H1 (cell line): Measurements from ENCODE around the gene MYRF. TPM values are rescaled to one million over a fixed set of nuclear protein-coding genes. Genes with fewer than 3 reads are reported as not detected.

Experiments used
- CTCF ChIA-PET: fragments of 300-600 bp; sonication (Branson Sonifier 250); formaldehyde crosslinking; loops from one replicate; lab custom pipeline; 2021; ENCODE audit not compliant: partially characterized antibody; lab: Charles Lee
- POLR2A ChIA-PET: fragments of 300-600 bp; sonication (Branson Sonifier 250); formaldehyde crosslinking; loops from one replicate; lab custom pipeline; 2021; ENCODE audit warnings: inconsistent platforms; ENCODE audit not compliant: partially characterized antibody; lab: Charles Lee
- DNase-seq, 2 experiments: peaks; one replicate each; pipeline versions ENCODE4 v3.0.0 to v3.0.0-alpha.2; 2010 to 2022; ENCODE audit warnings: low spot score in 2 of 2, low read depth in 1 of 2, mixed read lengths in 1 of 2
- FAIRE-seq: peaks from 2 replicates; lab custom pipeline; 2011; peaks lifted over from hg19 to GRCh38; lab: Jason Lieb, UNC
- H2AFZ ChIP-seq: 2 replicates; pipeline ENCODE4 v1.8.1; 2012; ENCODE audit warnings: low read length, inconsistent platforms
- H2AK5ac ChIP-seq: 2 replicates; pipeline ENCODE4 v1.6.1; 2013; ENCODE audit warnings: low read depth, low read length
- H2BK120ac ChIP-seq: replicated peaks from 2 replicates; pipeline ENCODE3; 2013; ENCODE audit warnings: low read depth, low read length, inconsistent platforms
- H2BK12ac ChIP-seq: 2 replicates; pipeline ENCODE4 v1.6.1; 2013; ENCODE audit warnings: low read depth, low read length
- H2BK15ac ChIP-seq: 2 replicates; pipeline ENCODE4 v1.6.1; 2013; ENCODE audit warnings: low read length
- H2BK20ac ChIP-seq: 2 replicates; pipeline ENCODE4 v1.6.1; 2013; ENCODE audit warnings: low read length
- H2BK5ac ChIP-seq: 2 replicates; pipeline ENCODE4 v1.6.1; 2013; ENCODE audit warnings: low read depth, low read length
- H3K14ac ChIP-seq: 2 replicates; pipeline ENCODE4 v1.6.1; 2013; ENCODE audit warnings: inconsistent platforms; ENCODE audit not compliant: insufficient read length
- H3K18ac ChIP-seq: 2 replicates; pipeline ENCODE4 v1.6.1; 2013; ENCODE audit warnings: low read length; ENCODE audit errors: extremely low read depth
- H3K23ac ChIP-seq: 2 replicates; pipeline ENCODE4 v1.6.1; 2013; ENCODE audit warnings: inconsistent platforms; ENCODE audit not compliant: insufficient read length
- H3K23me2 ChIP-seq: 2 replicates; pipeline ENCODE4 v1.6.1; 2013; ENCODE audit warnings: low read depth, low read length
- H3K27ac ChIP-seq: 2 replicates; pipeline ENCODE4 v1.6.1; 2011; ENCODE audit warnings: low read depth, low read length, inconsistent platforms
- H3K27me3 ChIP-seq, 4 experiments: replicated peaks in 1 of 4; 1 replicate in 1 of 4; 2 replicates in 3 of 4; pipeline versions ENCODE4 v1.6.1 to v1.8.1; 2011 to 2013; ENCODE audit warnings: low read length in 3 of 4, mild to moderate bottlenecking in 3 of 4, inconsistent platforms in 2 of 4, mixed read lengths in 2 of 4, moderate library complexity in 1 of 4; ENCODE audit not compliant: control insufficient read depth in 3 of 4, insufficient read depth in 3 of 4; ENCODE audit errors: extremely low read depth in 1 of 4
- H3K36me3 ChIP-seq, 4 experiments: 2 replicates each; pipeline versions ENCODE4 v1.6.1 to v1.8.1; 2011 to 2013; ENCODE audit warnings: mild to moderate bottlenecking in 4 of 4, low read length in 3 of 4, moderate library complexity in 2 of 4, control low read depth in 1 of 4, inconsistent platforms in 1 of 4; ENCODE audit not compliant: insufficient read depth in 4 of 4, control insufficient read depth in 2 of 4
- H3K4ac ChIP-seq: replicated peaks from 2 replicates; pipeline ENCODE3; 2013; ENCODE audit warnings: low read length, low read depth, mixed read lengths, inconsistent platforms; ENCODE audit not compliant: insufficient read length
- H3K4me1 ChIP-seq, 4 experiments: replicated peaks in 1 of 4; 1 replicate in 1 of 4; 2 replicates in 3 of 4; pipeline versions ENCODE4 v1.6.1 to v1.8.1; 2011 to 2013; ENCODE audit warnings: low read length in 3 of 4, inconsistent platforms in 2 of 4, mixed read lengths in 1 of 4; ENCODE audit not compliant: insufficient read depth in 4 of 4, control insufficient read depth in 3 of 4
- H3K4me2 ChIP-seq, 2 experiments: 2 replicates each; pipeline versions ENCODE4 v1.6.1 to v1.8.1; 2011 to 2013; ENCODE audit warnings: low read depth in 2 of 2, low read length in 2 of 2, control low read depth in 1 of 2, inconsistent platforms in 1 of 2, mild to moderate bottlenecking in 1 of 2; ENCODE audit not compliant: insufficient read depth in 1 of 2
- H3K4me3 ChIP-seq, 4 experiments: fragments of 200-600, 300-600 bp in 1 of 4; sonication (generic), shearing (Covaris generic), sonication (Bioruptor Twin) in 1 of 4; 2 replicates each; pipeline versions ENCODE4 v1.5.1 to v1.8.1; 2011 to 2016; ENCODE audit warnings: low read length in 4 of 4, low read depth in 3 of 4, control low read depth in 2 of 4, inconsistent platforms in 2 of 4, mild to moderate bottlenecking in 2 of 4, mixed read lengths in 1 of 4, moderate library complexity in 1 of 4; ENCODE audit not compliant: insufficient read depth in 2 of 4; ENCODE audit errors: extremely low read depth in 1 of 4
- H3K56ac ChIP-seq: replicated peaks from 2 replicates; pipeline ENCODE3; 2013; ENCODE audit warnings: low read depth, mild to moderate bottlenecking, mixed read lengths, low read length, inconsistent platforms; ENCODE audit not compliant: insufficient read length
- H3K79me1 ChIP-seq: 2 replicates; pipeline ENCODE4 v1.6.1; 2013; ENCODE audit warnings: low read depth, low read length, control low read depth
- H3K79me2 ChIP-seq, 2 experiments: 2 replicates each; pipeline versions ENCODE4 v1.6.1 to v1.8.1; 2012 to 2013; ENCODE audit warnings: low read length in 2 of 2, mild to moderate bottlenecking in 2 of 2, inconsistent platforms in 1 of 2; ENCODE audit not compliant: insufficient read depth in 2 of 2, control insufficient read depth in 1 of 2
- H3K9ac ChIP-seq, 4 experiments: replicated peaks in 1 of 4; 1 replicate in 1 of 4; 2 replicates in 3 of 4; pipeline versions ENCODE4 v1.6.1 to v1.8.1; 2011 to 2013; ENCODE audit warnings: low read depth in 3 of 4, low read length in 3 of 4, control low read depth in 2 of 4, mild to moderate bottlenecking in 2 of 4, moderate library complexity in 2 of 4, inconsistent platforms in 1 of 4; ENCODE audit errors: extremely low read depth in 1 of 4
- H3K9me3 ChIP-seq, 2 experiments: 2 replicates each; pipeline versions ENCODE4 v1.6.1 to v1.8.1; 2012 to 2013; ENCODE audit warnings: mild to moderate bottlenecking in 2 of 2, moderate library complexity in 2 of 2, control low read depth in 1 of 2, inconsistent platforms in 1 of 2, low read depth in 1 of 2, low read length in 1 of 2, mixed read lengths in 1 of 2; ENCODE audit not compliant: insufficient read depth in 2 of 2
- H4K20me1 ChIP-seq, 2 experiments: replicated peaks in 1 of 2; 2 replicates each; pipeline versions ENCODE3 to v1.8.1; 2011 to 2013; ENCODE audit warnings: inconsistent platforms in 2 of 2, low read length in 2 of 2, mild to moderate bottlenecking in 1 of 2; ENCODE audit not compliant: insufficient read depth in 2 of 2, control insufficient read depth in 1 of 2
- H4K5ac ChIP-seq: 2 replicates; pipeline ENCODE4 v1.6.1; 2013; ENCODE audit warnings: low read length, low read depth, mixed read lengths, inconsistent platforms; ENCODE audit not compliant: insufficient read length
- H4K8ac ChIP-seq: 2 replicates; pipeline ENCODE4 v1.8.0; 2013; ENCODE audit warnings: mild to moderate bottlenecking, moderate library complexity, low read length, inconsistent platforms; ENCODE audit not compliant: insufficient read depth; ENCODE audit errors: extremely low read depth
- H4K91ac ChIP-seq: replicated peaks from 2 replicates; pipeline ENCODE3; 2013; ENCODE audit warnings: low read length, mixed read lengths, inconsistent platforms; ENCODE audit not compliant: insufficient read length
- E2F6 ChIP-seq: IDR thresholded peaks from 2 replicates; pipeline ENCODE4 v1.6.1; 2012; ENCODE audit warnings: inconsistent platforms
- GTF2F1 ChIP-seq: IDR thresholded peaks from 2 replicates; pipeline ENCODE4 v1.6.1; 2012; ENCODE audit warnings: low read depth, low read length, improper control_type of control experiment, borderline replicate concordance
- KDM5A ChIP-seq: fragments of 200-600 bp; IDR thresholded peaks from 2 replicates; pipeline ENCODE4 v1.7.1; 2012; ENCODE audit warnings: mild to moderate bottlenecking, low read length, inconsistent platforms, mixed read lengths
- MAX ChIP-seq: IDR thresholded peaks from 2 replicates; pipeline ENCODE4 v1.6.1; 2012; ENCODE audit warnings: inconsistent platforms
- POLR2AphosphoS5 ChIP-seq: IDR thresholded peaks from 2 replicates; pipeline ENCODE4 v1.6.1; 2011; ENCODE audit warnings: low read depth, low read length
- POU5F1 ChIP-seq: IDR thresholded peaks from 2 replicates; pipeline ENCODE4 v1.6.1; 2011; ENCODE audit warnings: low read depth, mild to moderate bottlenecking, low read length, moderate library complexity
- RNF2 ChIP-seq: fragments of 200-900, 300-1000 bp; sonication (generic); IDR thresholded peaks from 2 replicates; pipeline ENCODE4 v1.7.1; 2016; ENCODE audit warnings: borderline replicate concordance, low read depth, mild to moderate bottlenecking, antibody characterized with exemption, low read length; ENCODE audit not compliant: poor library complexity, severe bottlenecking; ENCODE audit errors: missing control alignments
- WGBS, 2 experiments: shearing (Covaris generic) in 1 of 2; methylation state at CpG; one replicate each; pipeline versions ENCODE4 v1.1.6 to v1.1.7; 2013 to 2015; ENCODE audit warnings: low lambda C conversion rate in 2 of 2, mixed read lengths in 2 of 2, inconsistent platforms in 1 of 2, low coverage in 1 of 2, missing lambda C conversion rate in 1 of 2; ENCODE audit not compliant: insufficient replicate concordance in 2 of 2, insufficient coverage in 1 of 2, insufficient read length in 1 of 2; ENCODE audit errors: extremely low coverage in 1 of 2, missing lambda C conversion rate in 1 of 2; 5-methylcytosine and 5-hydroxymethylcytosine counted together
- polyA plus RNA-seq, 7 experiments: library from polyadenylated mRNA; depleted of rRNA in 3 of 7; stranded (reverse) in 5 of 7; unstranded in 2 of 7; fragments of >200 nt in 5 of 7; fragments of 200-250 nt in 2 of 7; gene quantifications; 1 replicate in 5 of 7; 2 replicates in 1 of 7; 4 replicates in 1 of 7; pipeline versions ENCODE4 v1.2.1 to v1.2.3, GENCODE V29; 2011 to 2013; ENCODE audit warnings: missing spikeins in 2 of 7, mixed read lengths in 2 of 7
- total RNA-seq: library from RNA; stranded (reverse); fragmentation: NEBNext Ultra II Directional; extraction: Animal tissue kit (Norgen Biotek cat#: 25700); gene quantifications from 2 replicates; pipeline ENCODE4 v1.2.1, GENCODE V29; 2021

MYRF gene
- total and polyA plus RNA-seq, 2 of the 8 experiments (the other 6 are each of a cell fraction or from before 2014, with no cell fraction given) = 6.0 to 6.1 TPM

GRCh38 chr11:61777234-61778090, 25.0 kb downstream of the MYRF start:
- Histone ChIP-seq H3K56ac (no peak overlapping the region), H3K4me1 (peaks cover 0 to 8% (median 6%) of the 10 kb centered on the region in 4 experiments; a peak in 6 of 7 replicates), H4K5ac (no peak overlapping the region), H2BK12ac (no peak overlapping the region), H2BK20ac (no peak overlapping the region), H3K14ac (no peak overlapping the region), H4K8ac (peak overlapping the region; percentile 52; the same call in 1 of the 2 replicates), H2BK5ac (0 out of 2 replicates have a peak overlapping the region, but pooled peaks have one; percentile 5), H3K36me3 (no peaks in the 10 kb centered on the region), H4K91ac (no peak overlapping the region), H4K20me1 (no peaks in the 10 kb centered on the region), H2BK120ac (no peak overlapping the region), H3K23ac (no peak overlapping the region), H2AK5ac (no peak overlapping the region), H2BK15ac (no peak overlapping the region), H3K4me3 (no peak overlapping the region), H3K79me1 (no peaks in the 10 kb centered on the region), H3K79me2 (no peaks in the 10 kb centered on the region), H2AFZ (no peak overlapping the region), H3K23me2 (no peaks in the 10 kb centered on the region), H3K9ac (no peak overlapping the region), H3K27me3 (no peaks in the 10 kb centered on the region; a peak in 1 of 7 replicates), H3K9me3 (no peaks in the 10 kb centered on the region), H3K4me2 (0 out of 4 replicates have a peak overlapping the region, but pooled peaks of 1 of the 2 experiments have one; percentile 12), H3K18ac (no peak overlapping the region), H3K4ac (no peak overlapping the region), H3K27ac (0 out of 2 replicates have a peak overlapping the region, but pooled peaks have one; percentile 41)
- no peak for FAIRE-seq
- CTCF ChIA-PET = interaction anchor here (0.9 to 7.2 kb wide), 12 partner anchors 10 to 316 kb away, joined by 3 to 48 read pairs (median 6); partner anchors contain the start of genes FEN1, MYRF and TMEM258
- WGBS, 2 experiments = 85% methylated on average over 41 of the region's 67 CpGs; no CpG with 5 or more reads in 1 of the 2 experiments
- TF ChIP-seq POLR2AphosphoS5 = no peak
- TF ChIP-seq KDM5A = no peak
- TF ChIP-seq RNF2 = no peak
- TF ChIP-seq GTF2F1 = no peak
- no peak for TF ChIP-seq POU5F1
- 0 out of 2 replicates have a peak, but pooled peaks have one; percentile 42 for TF ChIP-seq E2F6
- peak; percentile 77 for TF ChIP-seq MAX
- DNase-seq = peak in 1 of 2 experiments; percentile 92
- POLR2A ChIA-PET = interaction anchor here (0.8 to 2.1 kb wide), 3 partner anchors 10 to 18 kb away, joined by 3 to 5 read pairs (median 5); partner anchors contain the start of genes FEN1 and TMEM258
